WTC11 (cell line): Measurements from ENCODE around the gene CCBE1. TPM values are rescaled to one million over a fixed set of nuclear protein-coding genes. Genes with fewer than 3 reads are reported as not detected.

Experiments
- ATAC-seq: fragments of 200-7000 bp; cut with Tn5 transposase; 2 replicates; pipeline ENCODE4 v1.10.0; 2021; ENCODE audit warnings: mild to moderate bottlenecking, moderate library complexity
- CTCF ChIA-PET: fragments of 300-600 bp; sonication (Branson Sonifier 250); formaldehyde crosslinking; loops from one replicate; lab custom pipeline; 2021; ENCODE audit warnings: antibody characterized with exemption; lab: Charles Lee
- POLR2A ChIA-PET: fragments of 350-600 bp; sonication (Branson Sonifier 250); formaldehyde crosslinking; loops from one replicate; lab custom pipeline; 2021; ENCODE audit warnings: antibody characterized with exemption; lab: Charles Lee
- DNase-seq: peaks from one replicate; pipeline ENCODE4 v3.0.0; 2021; ENCODE audit warnings: low spot score
- H3K27ac Mint-ChIP-seq: 2 replicates; pipeline ENCODE4 v1.8.0; 2021; ENCODE audit warnings: mixed read lengths
- H3K27me3 Mint-ChIP-seq: 2 replicates; pipeline ENCODE4 v1.8.0; 2021; ENCODE audit warnings: low read depth, mild to moderate bottlenecking, moderate library complexity, mixed read lengths
- H3K36me3 Mint-ChIP-seq: 2 replicates; pipeline ENCODE4 v1.8.0; 2021; ENCODE audit warnings: mixed read lengths
- H3K4me1 Mint-ChIP-seq: 2 replicates; pipeline ENCODE4 v1.8.0; 2022; ENCODE audit warnings: mixed read lengths
- H3K4me3 Mint-ChIP-seq: 2 replicates; pipeline ENCODE4 v1.8.0; 2021; ENCODE audit warnings: mild to moderate bottlenecking, moderate library complexity, mixed read lengths
- H3K9me3 Mint-ChIP-seq: 2 replicates; pipeline ENCODE4 v1.8.0; 2021; ENCODE audit warnings: mixed read lengths
- CREB1 ChIP-seq: sonication (generic); formaldehyde crosslinking; IDR thresholded peaks from 2 replicates; pipeline ENCODE4 v1.8.0; 2023; ENCODE audit warnings: mild to moderate bottlenecking, missing genetic modification reagents
- E2F1 ChIP-seq: sonication (generic); formaldehyde crosslinking; IDR thresholded peaks from 2 replicates; pipeline ENCODE4 v1.8.0; 2022; ENCODE audit warnings: mild to moderate bottlenecking, missing genetic modification reagents
- ELF4 ChIP-seq: sonication (generic); formaldehyde crosslinking; IDR thresholded peaks from 2 replicates; pipeline ENCODE4 v1.8.1; 2022; ENCODE audit warnings: low read depth, mild to moderate bottlenecking, moderate library complexity, missing genetic modification reagents
- ERG ChIP-seq: fragments of 250-450 bp; sonication (Bioruptor Pico); IDR thresholded peaks from 2 replicates; pipeline ENCODE4 v1.8.0; 2021; ENCODE audit warnings: mild to moderate bottlenecking
- FOXK1 ChIP-seq: sonication (generic); formaldehyde crosslinking; IDR thresholded peaks from 2 replicates; pipeline ENCODE4 v1.8.0; 2022; ENCODE audit warnings: mild to moderate bottlenecking, moderate library complexity, missing genetic modification reagents
- FOXP4 ChIP-seq: sonication (generic); formaldehyde crosslinking; IDR thresholded peaks from 2 replicates; pipeline ENCODE4 v1.8.0; 2022; ENCODE audit warnings: mild to moderate bottlenecking, missing genetic modification reagents
- GRHL2 ChIP-seq: fragments of 250-450 bp; sonication (Bioruptor Pico); IDR thresholded peaks from 2 replicates; pipeline ENCODE4 v1.8.0; 2022; ENCODE audit warnings: mild to moderate bottlenecking, moderate library complexity; ENCODE audit not compliant: insufficient replicate concordance, severe bottlenecking
- JAZF1 ChIP-seq: fragments of 250-450 bp; sonication (Bioruptor Pico); IDR thresholded peaks from 2 replicates; pipeline ENCODE4 v1.9.0; 2021; ENCODE audit warnings: moderate library complexity, mild to moderate bottlenecking, inconsistent platforms
- MXD4 ChIP-seq: fragments of 250-450 bp; sonication (Bioruptor Pico); IDR thresholded peaks from 2 replicates; pipeline ENCODE4 v1.8.0; 2021; ENCODE audit warnings: mild to moderate bottlenecking, moderate library complexity, borderline replicate concordance
- PRDM15 ChIP-seq: sonication (generic); formaldehyde crosslinking; IDR thresholded peaks from 2 replicates; pipeline ENCODE4 v1.8.0; 2022; ENCODE audit warnings: missing genetic modification reagents
- PREB ChIP-seq: sonication (generic); formaldehyde crosslinking; IDR thresholded peaks from 2 replicates; pipeline ENCODE4 v1.8.1; 2022; ENCODE audit warnings: mild to moderate bottlenecking, missing genetic modification reagents, moderate library complexity, borderline replicate concordance
- PRRX2 ChIP-seq: fragments of 250-450 bp; sonication (Bioruptor Pico); IDR thresholded peaks from 2 replicates; pipeline ENCODE4 v1.8.0; 2021; ENCODE audit warnings: mild to moderate bottlenecking
- SOX15 ChIP-seq: fragments of 250-450 bp; sonication (Bioruptor Pico); IDR thresholded peaks from 2 replicates; pipeline ENCODE4 v1.9.0; 2021; ENCODE audit warnings: mild to moderate bottlenecking
- USF2 ChIP-seq: sonication (generic); formaldehyde crosslinking; IDR thresholded peaks from 2 replicates; pipeline ENCODE4 v1.8.1; 2023; ENCODE audit warnings: mild to moderate bottlenecking, missing genetic modification reagents, moderate library complexity
- ZMAT4 ChIP-seq: fragments of 250-450 bp; sonication (Bioruptor Pico); IDR thresholded peaks from 2 replicates; pipeline ENCODE4 v1.9.0; 2021; ENCODE audit warnings: mild to moderate bottlenecking
- ZNF232 ChIP-seq: sonication (generic); formaldehyde crosslinking; IDR thresholded peaks from 2 replicates; pipeline ENCODE4 v1.8.0; 2022; ENCODE audit warnings: mild to moderate bottlenecking, missing genetic modification reagents
- ZNF317 ChIP-seq: sonication (generic); formaldehyde crosslinking; IDR thresholded peaks from 2 replicates; pipeline ENCODE4 v1.8.1; 2023; ENCODE audit warnings: low read depth, mild to moderate bottlenecking, moderate library complexity, missing genetic modification reagents, borderline replicate concordance
- ZNF425 ChIP-seq: fragments of 250-450 bp; sonication (Bioruptor Pico); conservative IDR thresholded peaks from 2 replicates; pipeline ENCODE4 v1.9.0; 2021; ENCODE audit warnings: mild to moderate bottlenecking
- total RNA-seq: library from RNA; stranded (reverse); gene quantifications from 3 replicates; pipeline ENCODE4 v1.2.3, GENCODE V29; 2021

The CCBE1 gene
- total RNA-seq, 1 experiment from 2014 or later: 9.7 TPM

- Mint-ChIP-seq H3K9me3 (no peaks in the 10 kb centered on the region), H3K4me3 (no peak overlapping the region), H3K27me3 (no peaks in the 10 kb centered on the region), H3K27ac (no peak overlapping the region), H3K36me3 (no peaks in the 10 kb centered on the region), H3K4me1 (peaks cover 18% of the 10 kb centered on the region)
- DNase-seq: no peak
- ChIA-PET CTCF (interaction anchor here (1.1 to 3.3 kb wide), 7 partner anchors 15 to 173 kb away, joined by 3 to 22 read pairs (median 5); partner anchors contain the start of gene CCBE1), POLR2A (interaction anchor here (0.6 kb wide), 1 partner anchor 12 kb away, joined by 3 read pairs; no protein-coding TSS in a partner anchor)
- ATAC-seq: no peak
- TF ChIP-seq E2F1 (CRISPR knock-in tag): no peak
- no peak for TF ChIP-seq PRDM15 (CRISPR knock-in tag)
- no peak for TF ChIP-seq ZMAT4 (CRISPR knock-in tag)
- TF ChIP-seq FOXP4 (CRISPR knock-in tag): no peak
- TF ChIP-seq PRRX2 (CRISPR knock-in tag): no peak
- TF ChIP-seq SOX15 (CRISPR knock-in tag): no peak
- TF ChIP-seq CREB1 (CRISPR knock-in tag): no peak
- TF ChIP-seq USF2 (CRISPR knock-in tag): no peak
- TF ChIP-seq GRHL2 (CRISPR knock-in tag): no peak
- TF ChIP-seq ELF4 (CRISPR knock-in tag): no peak
Observed at GRCh38 chr18:59650266-59650820, 46.9 kb downstream of the CCBE1 start.

GRCh38 chr18:59649591-59649990 lies 47.6 kb downstream of the CCBE1 start:
- Mint-ChIP-seq H3K27ac (no peak overlapping the region), H3K36me3 (no peaks in the 10 kb centered on the region), H3K4me1 (peaks cover 19% of the 10 kb centered on the region), H3K9me3 (no peaks in the 10 kb centered on the region), H3K27me3 (no peaks in the 10 kb centered on the region), H3K4me3 (no peak overlapping the region)
- no peak for DNase-seq
- ChIA-PET POLR2A (no interaction called here), CTCF (interaction anchor here (1.1 to 3.3 kb wide), 6 partner anchors 14 to 174 kb away, joined by 3 to 22 read pairs (median 6); partner anchors contain the start of gene CCBE1)
- no peak for TF ChIP-seq ZNF317 (CRISPR knock-in tag)
- TF ChIP-seq PREB: no peak
- TF ChIP-seq ERG (CRISPR knock-in tag): no peak
- no peak for TF ChIP-seq FOXK1 (CRISPR knock-in tag)
- no peak for TF ChIP-seq ZNF232
- TF ChIP-seq MXD4 (CRISPR knock-in tag): no peak
- no peak for TF ChIP-seq JAZF1 (CRISPR knock-in tag)
- TF ChIP-seq ZNF425 (CRISPR knock-in tag): no peak
- TF ChIP-seq ZMAT4 (CRISPR knock-in tag): no peak
- ATAC-seq: peak; percentile 38; the same call in 1 of the 2 replicates
